Measurements from ENCODE around the gene TBC1D10A.

DNA sequence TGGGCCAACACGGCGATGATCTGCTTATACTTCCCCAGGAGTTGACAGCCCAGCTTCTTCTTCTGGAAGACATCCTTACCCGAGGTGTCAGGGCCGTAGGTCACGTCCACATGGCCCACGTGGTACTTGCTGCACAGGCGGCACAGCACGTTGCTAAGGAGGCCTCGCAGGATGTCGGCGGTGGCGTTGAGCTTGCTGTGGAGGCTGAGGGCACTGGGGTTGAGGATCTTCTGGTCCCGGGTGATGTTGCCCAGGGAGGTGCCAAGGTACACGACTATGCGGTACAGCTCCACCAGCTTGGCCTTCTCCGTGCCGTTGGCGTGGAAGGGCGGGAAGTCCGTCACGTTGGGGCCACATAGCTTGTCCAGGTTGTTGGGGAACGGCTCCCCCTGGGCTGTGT lies 83.1 kb downstream of the TBC1D10A start:
- TF ChIP-seq TSHZ2 (CRISPR knock-in tag; IDR thresholded peaks at IDR 0.05) = no peak
- no peak for TF ChIP-seq ZNF8 (CRISPR knock-in tag; IDR thresholded peaks at IDR 0.05)
- no peak for TF ChIP-seq GLIS3 (CRISPR knock-in tag; IDR thresholded peaks at IDR 0.05)
- TF ChIP-seq ZFP3 (CRISPR knock-in tag; IDR thresholded peaks at IDR 0.05) = no peak
- TF ChIP-seq ZFP30 (CRISPR knock-in tag; IDR thresholded peaks at IDR 0.05) = no peak
- no peak for TF ChIP-seq SNAI2 (CRISPR knock-in tag; IDR thresholded peaks at IDR 0.05)
